ENCODE data around the gene SLTM.
"Not testable (repeated sequence)": the region's sequence is repeated elsewhere in the genome, so short reads cannot be mapped to it uniquely, and the experiment has no call there.

SLTM gene

GRCh38 chr15:58876306-58877106 is 57.0 kb downstream of the SLTM start:
- no peak for TF ChIP-seq ZNF274 (IDR thresholded peaks at IDR 0.05; ENCODE audit: low read depth, low read length)

GRCh38 chr15:58875343-58875742 is 58.1 kb downstream of the SLTM start:
- TF ChIP-seq ZNF274 (IDR thresholded peaks at IDR 0.05; ENCODE audit: low read depth, low read length) = no peak
- no peak overlapping the region for H3K4me3 ChIP-seq (ENCODE audit: low read length)

More at GRCh38 chr15:58876306-58877106, 57.0 kb downstream of the SLTM start:
- H3K4me3 ChIP-seq (ENCODE audit: low read length) = no peak overlapping the region

- no peak overlapping the region for H3K4me3 ChIP-seq (ENCODE audit: low read length)
- TF ChIP-seq ZNF274 (IDR thresholded peaks at IDR 0.05; ENCODE audit: low read depth, low read length) = no peak
Measured at GRCh38 chr15:58873267-58873666, 60.2 kb downstream of the SLTM start.

GRCh38 chr15:58870451-58870850 is 63.0 kb downstream of the SLTM start:
- H3K4me3 ChIP-seq (ENCODE audit: low read length) = no peak overlapping the region
- TF ChIP-seq ZNF274 (IDR thresholded peaks at IDR 0.05; ENCODE audit: low read depth, low read length) = no peak

GRCh38 chr15:58867926-58868325 is 65.6 kb downstream of the SLTM start:
- H3K4me3 ChIP-seq (ENCODE audit: low read length) = no peak overlapping the region
- TF ChIP-seq ZNF274 (IDR thresholded peaks at IDR 0.05; ENCODE audit: low read depth, low read length) = no peak

- TF ChIP-seq ZNF274 (IDR thresholded peaks at IDR 0.05; ENCODE audit: low read depth, low read length) = no peak
- H3K4me3 ChIP-seq (ENCODE audit: low read length) = no peak overlapping the region
Measured at GRCh38 chr15:58865425-58865880, 68.0 kb downstream of the SLTM start.

GRCh38 chr15:58864602-58865424 is 68.7 kb downstream of the SLTM start:
- H3K4me3 ChIP-seq (ENCODE audit: low read length) = no peak overlapping the region
- TF ChIP-seq ZNF274 (IDR thresholded peaks at IDR 0.05; ENCODE audit: low read depth, low read length) = no peak

- no peak overlapping the region for H3K4me3 ChIP-seq (ENCODE audit: low read length)
- TF ChIP-seq ZNF274 (IDR thresholded peaks at IDR 0.05; ENCODE audit: low read depth, low read length) = no peak
Measured at GRCh38 chr15:58862326-58862725, 71.2 kb downstream of the SLTM start.

GRCh38 chr15:58856621-58857020 is 76.9 kb downstream of the SLTM start:
- H3K4me3 ChIP-seq (ENCODE audit: low read length) = not testable (repeated sequence)

- no peak for TF ChIP-seq ZNF274 (IDR thresholded peaks at IDR 0.05; ENCODE audit: low read depth, low read length)
- H3K4me3 ChIP-seq (ENCODE audit: low read length) = no peak overlapping the region
Measured at GRCh38 chr15:58856086-58856485, 77.4 kb downstream of the SLTM start.

GRCh38 chr15:58854593-58854992 is 78.9 kb downstream of the SLTM start:
- no peak overlapping the region for H3K4me3 ChIP-seq (ENCODE audit: low read length)
- TF ChIP-seq ZNF274 (IDR thresholded peaks at IDR 0.05; ENCODE audit: low read depth, low read length) = no peak

- no peak overlapping the region for H3K4me3 ChIP-seq (ENCODE audit: low read length)
Measured at GRCh38 chr15:58852347-58852746, 81.1 kb downstream of the SLTM start.

GRCh38 chr15:58851205-58851604 is 82.3 kb downstream of the SLTM start:
- not testable (repeated sequence) for H3K4me3 ChIP-seq (ENCODE audit: low read length)

More at GRCh38 chr15:58852347-58852746, 81.1 kb downstream of the SLTM start:
- no peak for TF ChIP-seq ZNF274 (IDR thresholded peaks at IDR 0.05; ENCODE audit: low read depth, low read length)

- H3K4me3 ChIP-seq (ENCODE audit: low read length) = no peak overlapping the region
- TF ChIP-seq ZNF274 (IDR thresholded peaks at IDR 0.05; ENCODE audit: low read depth, low read length) = no peak
Measured at GRCh38 chr15:58842713-58843396, 90.6 kb downstream of the SLTM start.
